ENCODE results near the gene EIF5B.

EIF5B gene

GRCh38 chr2:99373144-99373543 is 36.0 kb downstream of the EIF5B start:
- DNase-seq (ENCODE audit: low spot score) = no peak

GRCh38 chr2:99374747-99375146 is 37.6 kb downstream of the EIF5B start:
- DNase-seq (ENCODE audit: low spot score) = no peak

- no peak for DNase-seq (ENCODE audit: low spot score)
These were observed 39.2 kb downstream of the EIF5B start for GRCh38 chr2:99376254-99376864.

GRCh38 chr2:99377879-99378278 is 40.7 kb downstream of the EIF5B start:
- DNase-seq (ENCODE audit: low spot score) = no peak

GRCh38 chr2:99380376-99381010 is 43.3 kb downstream of the EIF5B start:
- DNase-seq (ENCODE audit: low spot score) = no peak

- no peak for DNase-seq (ENCODE audit: low spot score)
These were observed 45.0 kb downstream of the EIF5B start for GRCh38 chr2:99382143-99382542.

- no peak for DNase-seq (ENCODE audit: low spot score)
These were observed 48.8 kb downstream of the EIF5B start for GRCh38 chr2:99386011-99386410.

- DNase-seq (ENCODE audit: low spot score) = no peak
These were observed 51.7 kb downstream of the EIF5B start for GRCh38 chr2:99388892-99389291.

- DNase-seq (ENCODE audit: low spot score) = peak; percentile 32
These were observed 52.2 kb downstream of the EIF5B start for GRCh38 chr2:99389371-99389770.

GRCh38 chr2:99389946-99390345 is 52.8 kb downstream of the EIF5B start:
- peak; percentile 27 for DNase-seq (ENCODE audit: low spot score)

- DNase-seq (ENCODE audit: low spot score) = no peak
These were observed 58.5 kb downstream of the EIF5B start for GRCh38 chr2:99395589-99396130.

- no peak for DNase-seq (ENCODE audit: low spot score)
These were observed 60.2 kb downstream of the EIF5B start for GRCh38 chr2:99397266-99397920.

- no peak for DNase-seq (ENCODE audit: low spot score)
These were observed 61.1 kb downstream of the EIF5B start for GRCh38 chr2:99398303-99398702.

- DNase-seq (ENCODE audit: low spot score) = no peak
These were observed 61.9 kb downstream of the EIF5B start for GRCh38 chr2:99399063-99399462.

- no peak for DNase-seq (ENCODE audit: low spot score)
These were observed 62.6 kb downstream of the EIF5B start for GRCh38 chr2:99399795-99400194.

GRCh38 chr2:99401841-99402240 is 64.7 kb downstream of the EIF5B start:
- DNase-seq (ENCODE audit: low spot score) = no peak

- no peak for DNase-seq (ENCODE audit: low spot score)
These were observed 65.9 kb downstream of the EIF5B start for GRCh38 chr2:99403084-99403483.

GRCh38 chr2:99403524-99403923 is 66.3 kb downstream of the EIF5B start:
- no peak for DNase-seq (ENCODE audit: low spot score)

- no peak for DNase-seq (ENCODE audit: low spot score)
These were observed 67.0 kb downstream of the EIF5B start for GRCh38 chr2:99404039-99404796.

- DNase-seq (ENCODE audit: low spot score) = no peak
These were observed 67.8 kb downstream of the EIF5B start for GRCh38 chr2:99404797-99405669.

GRCh38 chr2:99406137-99406536 is 68.9 kb downstream of the EIF5B start:
- no peak for DNase-seq (ENCODE audit: low spot score)

- no peak for DNase-seq (ENCODE audit: low spot score)
These were observed 73.1 kb downstream of the EIF5B start for GRCh38 chr2:99410276-99410675.
